Measurements from ENCODE around the gene FSTL5. TPM values are rescaled to one million over a fixed set of nuclear protein-coding genes. Genes with fewer than 3 reads are reported as not detected.
"Not testable (repeated sequence)": the region's sequence is repeated elsewhere in the genome, so short reads cannot be mapped to it uniquely, and the experiment has no call there.

The FSTL5 gene
- total RNA-seq, 2 donors from 2014 or later: 0.13 TPM; not detected in 1

DNA sequence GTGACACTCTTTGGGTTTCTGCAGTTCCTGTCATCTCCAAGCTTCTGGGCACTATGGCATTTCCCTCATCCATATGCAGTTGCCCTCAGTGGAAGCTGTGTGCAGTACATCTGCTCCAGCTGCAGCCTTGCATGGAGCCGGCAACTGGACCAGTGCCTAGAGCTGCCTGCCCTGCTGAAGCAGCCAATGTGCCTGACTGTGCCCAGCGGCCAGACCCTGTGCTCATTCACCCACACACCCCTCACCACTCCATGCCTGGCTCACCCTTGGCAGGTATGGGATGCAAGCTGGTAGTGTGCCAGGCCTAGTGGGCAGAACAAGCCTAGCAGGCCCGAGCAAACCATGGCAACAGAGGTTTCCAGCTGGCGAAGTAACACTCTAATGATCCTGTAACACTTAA is 370.8 kb downstream of the FSTL5 start:
- intact Hi-C loops (cut with DNase I): no loop called here
- Histone ChIP-seq H3K9me3 (no peaks in the 10 kb centered on the region), H3K27ac (no peak overlapping the region), H3K4me1 (no peaks in the 10 kb centered on the region), H3K36me3 (no peaks in the 10 kb centered on the region), H3K27me3 (no peaks in the 10 kb centered on the region), H3K4me3 (no peak overlapping the region), H3K9ac (ENCODE audit: low read depth in 2 of 2, low read length in 2 of 2) (no peak overlapping the region)
- TF ChIP-seq, protein P1, sequence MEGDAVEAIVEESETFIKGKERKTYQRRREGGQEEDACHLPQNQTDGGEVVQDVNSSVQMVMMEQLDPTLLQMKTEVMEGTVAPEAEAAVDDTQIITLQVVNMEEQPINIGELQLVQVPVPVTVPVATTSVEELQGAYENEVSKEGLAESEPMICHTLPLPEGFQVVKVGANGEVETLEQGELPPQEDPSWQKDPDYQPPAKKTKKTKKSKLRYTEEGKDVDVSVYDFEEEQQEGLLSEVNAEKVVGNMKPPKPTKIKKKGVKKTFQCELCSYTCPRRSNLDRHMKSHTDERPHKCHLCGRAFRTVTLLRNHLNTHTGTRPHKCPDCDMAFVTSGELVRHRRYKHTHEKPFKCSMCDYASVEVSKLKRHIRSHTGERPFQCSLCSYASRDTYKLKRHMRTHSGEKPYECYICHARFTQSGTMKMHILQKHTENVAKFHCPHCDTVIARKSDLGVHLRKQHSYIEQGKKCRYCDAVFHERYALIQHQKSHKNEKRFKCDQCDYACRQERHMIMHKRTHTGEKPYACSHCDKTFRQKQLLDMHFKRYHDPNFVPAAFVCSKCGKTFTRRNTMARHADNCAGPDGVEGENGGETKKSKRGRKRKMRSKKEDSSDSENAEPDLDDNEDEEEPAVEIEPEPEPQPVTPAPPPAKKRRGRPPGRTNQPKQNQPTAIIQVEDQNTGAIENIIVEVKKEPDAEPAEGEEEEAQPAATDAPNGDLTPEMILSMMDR (IDR thresholded peaks at IDR 0.05): no peak
- no peak for DNase-seq

DNA sequence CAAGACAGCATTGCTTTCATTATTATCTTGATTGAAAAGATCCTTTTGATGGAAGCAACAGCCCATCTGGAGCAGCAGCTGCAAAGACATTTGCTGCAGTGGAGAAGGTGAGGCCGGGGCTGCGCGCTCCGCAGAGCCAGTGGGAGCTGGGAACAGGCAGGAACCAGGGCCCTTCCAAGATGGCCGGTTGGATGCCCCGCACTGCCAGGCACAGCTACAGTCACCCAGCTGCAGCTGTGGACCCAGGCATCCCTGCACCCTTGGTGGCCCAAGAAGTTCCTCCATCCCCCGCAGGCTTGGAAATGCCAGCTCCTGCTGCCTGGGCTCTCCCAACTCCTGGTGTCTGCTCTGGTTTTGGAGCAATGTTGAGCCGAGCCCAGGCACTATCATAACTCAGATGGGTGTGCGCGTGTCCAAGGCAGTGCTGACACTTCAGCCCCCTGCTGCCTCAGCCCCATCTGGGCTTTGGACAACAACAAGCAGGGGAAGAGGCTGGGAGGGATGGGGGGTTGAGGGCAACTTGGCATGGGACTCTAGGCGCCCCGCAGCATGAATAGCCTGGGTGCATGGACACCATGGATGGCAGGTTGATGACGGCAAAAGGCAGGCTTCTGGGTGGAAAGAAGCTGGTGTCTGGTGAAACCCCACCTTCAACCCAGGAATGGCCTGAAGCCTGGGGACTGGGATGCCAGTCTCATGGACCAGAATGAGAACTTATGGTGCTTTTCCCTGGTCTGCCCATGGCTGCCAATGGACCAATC is 371.8 kb downstream of the FSTL5 start:
- H3K9ac ChIP-seq (ENCODE audit: low read depth in 2 of 2, low read length in 2 of 2): no peak overlapping the region
- no peaks in the 10 kb centered on the region for H3K36me3 ChIP-seq
- no peak overlapping the region for H3K4me3 ChIP-seq
- intact Hi-C loops (cut with DNase I): no loop called here
- no peak overlapping the region for H3K27ac ChIP-seq
- no peaks in the 10 kb centered on the region for H3K4me1 ChIP-seq
- H3K27me3 ChIP-seq: no peaks in the 10 kb centered on the region
- no peaks in the 10 kb centered on the region for H3K9me3 ChIP-seq
- TF ChIP-seq, protein P1 (IDR thresholded peaks at IDR 0.05): no peak
- DNase-seq: no peak

DNA sequence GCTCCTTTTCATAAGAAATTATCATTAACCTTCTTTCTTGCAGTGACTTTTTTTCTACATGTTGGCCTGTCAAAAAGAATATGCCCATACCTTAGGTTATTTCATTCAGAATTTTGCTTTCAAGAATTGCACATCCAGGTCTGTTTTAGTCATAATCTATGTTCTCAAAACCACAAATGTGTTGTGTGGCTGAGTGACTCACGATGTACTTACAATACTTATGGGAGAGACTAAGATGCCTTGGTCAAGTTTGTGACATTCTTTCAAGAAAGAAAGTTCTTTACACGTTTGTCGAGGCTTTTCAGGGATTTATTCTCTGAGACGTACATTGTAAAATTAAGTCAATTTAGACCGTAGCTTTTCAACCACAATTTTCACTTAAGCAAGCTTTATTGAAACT is 396.7 kb downstream of the FSTL5 start:
- TF ChIP-seq, protein P1 (IDR thresholded peaks at IDR 0.05): no peak
- H3K9me3 ChIP-seq: no peaks in the 10 kb centered on the region
- H3K4me1 ChIP-seq: no peaks in the 10 kb centered on the region
- intact Hi-C loops (cut with DNase I): no loop called here
- DNase-seq: no peak
- H3K36me3 ChIP-seq: no peaks in the 10 kb centered on the region
- H3K27ac ChIP-seq: no peak overlapping the region
- no peak overlapping the region for H3K4me3 ChIP-seq
- no peaks in the 10 kb centered on the region for H3K27me3 ChIP-seq
- H3K9ac ChIP-seq (ENCODE audit: low read depth in 2 of 2, low read length in 2 of 2): no peak overlapping the region

DNA sequence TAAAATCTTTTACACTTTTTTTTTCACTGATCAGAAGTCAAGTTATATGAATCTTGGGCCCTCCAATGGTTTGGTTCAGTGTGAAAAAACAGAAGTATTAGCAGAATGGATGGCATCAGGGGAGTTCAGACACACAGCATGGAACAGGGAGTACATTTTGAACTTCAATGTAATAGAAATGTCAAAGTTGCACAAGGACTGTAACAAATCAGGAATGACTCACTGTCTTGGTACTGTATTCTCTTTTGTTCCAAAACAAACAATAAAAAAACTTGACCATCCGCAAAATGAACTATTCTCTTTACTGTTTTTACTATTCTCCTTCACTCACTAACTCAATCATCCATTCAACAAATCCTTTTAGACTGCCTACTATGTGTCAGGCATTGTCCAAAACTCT is 401.0 kb downstream of the FSTL5 start:
- DNase-seq: no peak
- no peak overlapping the region for H3K9ac ChIP-seq (ENCODE audit: low read depth in 2 of 2, low read length in 2 of 2)
- H3K27me3 ChIP-seq: no peaks in the 10 kb centered on the region
- H3K27ac ChIP-seq: no peak overlapping the region
- no peak overlapping the region for H3K4me3 ChIP-seq
- no peaks in the 10 kb centered on the region for H3K9me3 ChIP-seq
- H3K4me1 ChIP-seq: no peaks in the 10 kb centered on the region
- intact Hi-C loops (cut with DNase I): no loop called here
- H3K36me3 ChIP-seq: no peaks in the 10 kb centered on the region
- TF ChIP-seq, protein P1 (IDR thresholded peaks at IDR 0.05): no peak

DNA sequence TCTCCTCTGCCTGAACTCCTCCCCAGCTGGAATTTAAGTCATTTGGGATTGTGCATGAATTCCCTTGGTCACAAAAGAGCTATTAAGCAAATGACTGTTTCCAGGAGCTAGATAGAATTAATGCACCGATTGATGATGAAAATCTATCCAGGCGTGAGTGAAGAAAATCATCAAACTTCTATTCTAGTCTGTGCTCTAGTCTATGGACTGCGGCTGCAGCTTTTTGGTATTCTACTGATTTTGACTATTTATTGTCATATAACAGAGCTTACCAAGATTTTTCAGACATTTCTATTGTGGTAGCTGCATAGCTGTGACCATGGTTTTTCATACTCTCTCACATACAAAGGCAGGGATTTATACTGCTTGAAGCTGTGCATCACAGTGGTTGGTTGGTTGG is 403.8 kb downstream of the FSTL5 start:
- no peak for DNase-seq
- Histone ChIP-seq H3K4me3 (no peak overlapping the region), H3K27me3 (no peaks in the 10 kb centered on the region), H3K9me3 (no peaks in the 10 kb centered on the region), H3K36me3 (no peaks in the 10 kb centered on the region), H3K4me1 (no peaks in the 10 kb centered on the region), H3K9ac (ENCODE audit: low read depth in 2 of 2, low read length in 2 of 2) (no peak overlapping the region), H3K27ac (no peak overlapping the region)
- intact Hi-C loops (cut with DNase I): no loop called here
- TF ChIP-seq, protein P1 (IDR thresholded peaks at IDR 0.05): no peak

DNA sequence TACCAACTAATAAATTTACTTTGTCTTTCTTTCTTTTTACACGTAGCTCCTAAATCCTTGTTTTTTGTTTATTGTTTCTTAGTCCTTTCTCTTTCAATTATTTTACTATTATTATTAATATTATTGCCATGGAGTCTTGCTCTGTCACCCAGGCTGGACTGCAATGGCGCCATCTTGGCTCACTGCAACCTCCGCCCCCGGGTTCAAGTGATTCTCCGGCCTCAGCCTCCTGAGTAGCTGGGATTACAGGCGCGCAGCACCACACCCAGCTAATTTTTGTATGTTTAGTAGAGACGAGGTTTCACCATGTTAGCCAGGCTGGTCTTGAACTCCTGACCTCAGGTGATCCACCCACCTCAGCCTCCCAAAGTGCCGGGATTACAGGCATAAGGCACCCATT is 405.4 kb downstream of the FSTL5 start:
- intact Hi-C loops (cut with DNase I): not testable (repeated sequence)

More for the DNA sequence above, 405.4 kb downstream of the FSTL5 start:
- H3K9me3 ChIP-seq; H3K4me1 ChIP-seq; DNase-seq; H3K27ac ChIP-seq; H3K36me3 ChIP-seq; H3K27me3 ChIP-seq; H3K4me3 ChIP-seq; H3K9ac ChIP-seq (ENCODE audit: low read depth in 2 of 2, low read length in 2 of 2): not testable (repeated sequence)
